ENCODE data around the gene ASB5. TPM values are rescaled to one million over a fixed set of nuclear protein-coding genes. Genes with fewer than 3 reads are reported as not detected.
"Not testable (repeated sequence)": the region's sequence is repeated elsewhere in the genome, so short reads cannot be mapped to it uniquely, and the experiment has no call there.

ASB5 gene
- polyA plus RNA-seq (ENCODE audit: insufficient read length), result 128 TPM

GRCh38 chr4:176268963-176269362 is at the start of gene ASB5:
ASB5 (minus strand) TSS chr4:176269222; CDS start chr4:176269108, 114 bp downstream.
- DNase-seq, result no peak

DNA sequence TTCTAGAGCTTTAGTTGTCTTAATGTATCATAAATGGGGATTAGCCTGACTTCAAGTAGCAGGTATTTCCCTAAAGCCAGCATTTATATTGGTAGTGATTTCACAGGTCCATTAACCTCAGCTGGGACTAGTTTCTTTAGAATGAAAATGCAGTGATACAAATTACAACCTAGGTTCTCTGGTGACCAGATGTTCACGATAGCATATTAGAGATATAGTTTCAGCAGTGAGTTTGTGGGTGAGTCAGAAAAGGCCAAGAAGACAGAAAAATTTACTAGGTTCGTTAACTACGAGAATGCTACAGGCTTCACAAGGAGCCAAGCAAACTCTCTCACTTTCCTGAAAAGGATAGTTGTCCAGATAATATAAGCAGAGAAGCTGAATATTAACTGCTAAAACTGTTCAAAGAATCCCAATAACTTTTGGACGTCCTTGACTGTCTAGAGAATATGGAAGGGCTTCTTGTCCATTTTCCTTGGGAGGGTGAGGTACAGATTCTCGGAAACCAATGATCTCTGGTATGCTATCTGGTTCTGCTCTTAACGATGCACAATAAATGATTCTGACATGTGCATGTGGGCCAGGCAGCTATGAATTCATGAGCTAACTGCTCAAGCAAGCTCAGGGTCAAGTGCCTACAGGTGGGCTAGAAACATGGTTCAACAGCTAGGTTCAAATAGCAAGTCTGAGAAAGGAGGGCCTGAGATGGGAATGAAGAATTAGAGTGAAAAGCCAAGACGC is 44.7 kb upstream of the ASB5 start:
- DNase-seq, result no peak

DNA sequence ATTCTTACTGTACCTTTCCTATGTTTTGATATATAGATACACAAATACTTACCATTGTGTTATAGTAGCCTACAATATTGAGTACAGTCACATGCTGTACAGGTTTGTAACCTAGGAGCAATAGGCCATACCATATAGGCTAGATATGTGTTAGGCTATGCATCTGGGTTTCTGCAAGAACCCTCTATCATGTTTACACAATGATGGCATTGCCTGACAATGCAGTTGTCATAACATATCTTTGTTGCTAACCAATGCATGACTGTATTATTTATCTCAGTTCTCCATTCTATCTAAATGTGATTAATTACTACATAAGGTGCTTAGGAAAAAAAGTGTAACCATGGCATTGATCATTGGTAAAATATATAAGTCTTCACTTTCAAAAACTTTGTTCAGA is 40.8 kb upstream of the ASB5 start:
- no peak for DNase-seq

GRCh38 chr4:176309046-176309445 is 40.0 kb upstream of the ASB5 start:
- no peak for DNase-seq

GRCh38 chr4:176308441-176308840 is 39.4 kb upstream of the ASB5 start:
- no peak for DNase-seq

- no peak for DNase-seq
Measured at GRCh38 chr4:176307666-176307930, 38.6 kb upstream of the ASB5 start.

GRCh38 chr4:176306837-176307665 is 38.0 kb upstream of the ASB5 start:
- no peak for DNase-seq

DNA sequence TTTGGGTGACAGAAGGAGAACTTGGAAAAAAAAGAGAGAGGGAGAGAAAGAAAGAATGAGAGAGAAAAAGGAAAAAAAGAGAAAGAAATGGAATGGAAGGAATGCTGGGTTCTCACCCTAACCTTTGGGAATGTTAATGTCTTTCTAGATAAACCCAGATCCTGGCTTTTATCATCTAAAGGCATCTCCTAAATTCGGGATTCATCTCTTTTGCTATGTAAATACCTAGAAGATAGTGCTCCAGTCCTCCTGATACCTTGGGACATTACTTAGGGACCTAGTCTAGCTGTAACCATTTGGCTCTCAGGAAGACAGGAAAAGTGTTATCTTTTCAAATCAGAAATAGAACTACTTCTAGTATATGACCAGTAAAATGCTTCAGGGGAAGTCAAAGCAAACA is 34.9 kb upstream of the ASB5 start:
- DNase-seq, result no peak

DNA sequence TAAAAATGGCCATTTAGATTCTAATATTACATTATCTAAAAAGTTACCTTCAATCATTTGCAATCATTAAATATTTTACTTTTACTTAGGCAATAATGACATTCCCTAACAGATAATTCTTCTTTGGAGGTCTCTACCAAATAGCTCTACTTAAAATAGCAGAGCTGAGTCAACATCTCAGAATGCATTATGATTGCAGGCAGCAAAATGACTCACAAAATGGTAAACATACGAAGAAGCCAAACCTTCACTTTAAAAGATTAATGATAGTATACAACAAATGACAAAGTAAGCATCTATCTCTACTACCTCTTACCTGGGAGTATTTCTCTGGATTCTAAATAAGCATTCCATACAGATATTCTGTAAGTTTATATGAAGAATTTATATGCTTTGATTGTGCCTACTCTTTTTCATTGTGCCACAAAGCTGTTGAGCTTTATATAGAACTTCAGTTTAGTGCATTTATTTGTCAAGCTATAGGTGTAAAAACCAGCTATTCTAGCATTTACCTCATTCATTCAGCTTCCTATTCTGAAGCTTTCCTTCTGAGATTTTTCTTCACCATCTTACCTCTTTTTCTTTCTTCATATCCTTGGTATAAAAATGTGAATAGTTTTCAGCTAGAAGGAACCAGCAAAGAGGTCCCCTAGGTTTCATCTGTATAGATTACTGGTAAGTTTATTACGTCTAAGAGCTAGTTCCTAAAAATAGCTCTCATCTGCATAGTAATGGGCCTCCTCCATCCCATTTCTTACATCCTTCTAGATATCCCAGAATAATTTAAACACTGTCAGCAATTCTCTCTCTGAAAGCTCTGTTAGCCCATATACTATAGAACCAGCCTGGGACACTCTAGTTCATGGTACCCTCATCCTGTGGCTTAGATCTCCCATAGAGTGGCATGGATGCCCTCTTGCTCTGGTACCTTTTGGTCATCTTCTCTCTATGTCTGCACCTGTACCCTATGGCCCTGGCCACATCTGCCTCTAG is 33.6 kb upstream of the ASB5 start:
- DNase-seq, result no peak

DNA sequence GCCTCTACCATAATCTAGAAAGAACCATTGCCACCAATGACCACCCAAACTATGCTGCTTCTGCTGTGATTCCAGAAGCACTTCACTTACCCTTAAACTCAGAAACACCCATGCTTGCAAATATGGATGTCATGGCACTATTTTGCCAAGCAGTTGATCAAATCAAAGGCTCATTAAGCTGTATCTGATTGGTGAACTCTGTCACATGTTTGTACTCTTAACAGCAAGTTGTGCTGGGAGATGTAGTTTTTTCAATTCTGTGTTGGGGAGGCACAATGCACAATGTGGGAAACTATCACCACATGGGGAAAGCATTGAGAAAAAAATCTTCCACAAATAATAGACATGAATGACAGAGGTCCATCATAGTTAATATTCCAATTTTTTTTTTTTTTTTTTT is 31.5 kb upstream of the ASB5 start:
- no peak for DNase-seq

- no peak for DNase-seq
Measured at GRCh38 chr4:176300036-176300435, 31.0 kb upstream of the ASB5 start.

DNA sequence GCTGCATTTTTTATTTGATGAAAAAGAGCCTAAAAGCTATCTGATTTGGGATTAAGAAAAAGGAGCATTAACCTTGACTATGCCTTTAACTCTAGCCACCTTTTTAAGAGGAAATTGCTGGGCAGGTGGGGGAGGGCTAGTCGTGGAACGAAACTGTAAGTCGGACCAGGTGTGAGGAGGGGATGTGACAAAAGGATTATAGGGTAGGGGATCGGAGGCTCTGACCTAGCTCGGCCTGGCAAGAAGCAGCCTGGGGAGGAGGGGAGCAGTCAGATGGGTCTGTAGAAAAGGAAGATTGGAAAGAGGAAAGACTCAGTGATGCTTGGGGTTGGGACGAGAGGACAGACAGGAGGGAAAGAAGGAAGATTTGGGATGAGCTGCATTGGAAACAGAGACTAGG is 29.6 kb upstream of the ASB5 start:
- DNase-seq, result no peak

- not testable (repeated sequence) for DNase-seq
Measured at GRCh38 chr4:176295907-176296306, 26.9 kb upstream of the ASB5 start.

DNA sequence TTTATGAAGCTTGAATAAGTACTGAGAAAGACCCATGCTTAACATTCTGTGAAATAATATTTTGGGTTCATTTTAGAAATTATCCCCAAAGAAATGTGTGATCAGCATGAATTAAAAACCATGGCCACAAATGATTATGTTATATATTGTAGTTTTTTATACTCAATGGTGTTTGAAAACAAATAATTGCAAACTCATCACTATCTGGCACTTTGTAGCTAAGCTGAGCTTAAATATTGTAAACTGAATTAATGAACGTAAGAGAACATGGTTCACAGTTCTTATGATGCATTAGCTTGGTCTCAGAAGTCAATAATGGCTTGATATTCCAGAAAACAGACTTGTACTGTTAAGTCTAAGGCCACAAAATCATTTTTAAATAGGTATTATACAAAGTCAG is 24.6 kb upstream of the ASB5 start:
- DNase-seq, result no peak

GRCh38 chr4:176292920-176293319 is 23.9 kb upstream of the ASB5 start:
- DNase-seq, result no peak

GRCh38 chr4:176291748-176292147 is 22.7 kb upstream of the ASB5 start:
- no peak for DNase-seq

DNA sequence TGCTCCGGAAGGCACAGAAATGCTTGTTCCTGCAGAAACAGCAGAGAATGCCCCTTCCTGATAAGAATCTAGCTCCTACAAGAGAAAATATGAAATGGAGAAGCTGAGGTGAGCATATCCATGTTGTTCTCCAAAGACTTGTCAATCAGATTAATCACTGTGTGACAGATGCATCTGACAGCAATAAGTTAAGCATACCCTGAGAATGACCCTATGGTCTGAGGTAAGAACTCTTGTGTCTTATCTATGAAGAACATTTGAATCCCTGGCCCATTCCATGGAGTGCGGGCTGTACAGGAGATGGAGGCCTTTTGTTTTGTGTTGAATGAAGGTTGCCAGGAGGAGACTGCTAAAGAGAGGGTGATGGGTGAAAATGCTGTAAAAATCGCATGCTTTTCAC is 21.5 kb upstream of the ASB5 start:
- DNase-seq, result no peak

- no peak for DNase-seq
Measured at GRCh38 chr4:176289561-176289960, 20.5 kb upstream of the ASB5 start.

GRCh38 chr4:176288020-176288419 is 19.0 kb upstream of the ASB5 start:
- DNase-seq, result no peak

DNA sequence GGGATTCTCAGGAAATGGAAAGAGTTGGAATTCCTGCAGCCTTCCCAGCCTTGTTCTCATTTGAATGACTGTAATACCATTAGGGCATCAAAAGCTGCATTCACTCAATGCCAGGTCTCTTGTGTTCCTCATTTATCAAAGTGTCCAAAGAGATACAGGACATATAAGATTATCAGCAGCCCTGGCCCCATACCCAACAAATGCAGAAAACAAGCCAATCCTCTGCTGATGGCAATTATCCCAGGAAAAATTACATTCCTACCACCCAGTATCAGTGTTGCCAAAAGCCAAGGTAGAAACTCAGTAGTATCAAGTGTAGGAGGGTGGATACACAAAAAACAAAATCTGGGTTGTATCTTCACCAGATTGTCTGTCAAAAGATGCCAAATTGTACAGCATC is 18.5 kb upstream of the ASB5 start:
- no peak for DNase-seq

DNA sequence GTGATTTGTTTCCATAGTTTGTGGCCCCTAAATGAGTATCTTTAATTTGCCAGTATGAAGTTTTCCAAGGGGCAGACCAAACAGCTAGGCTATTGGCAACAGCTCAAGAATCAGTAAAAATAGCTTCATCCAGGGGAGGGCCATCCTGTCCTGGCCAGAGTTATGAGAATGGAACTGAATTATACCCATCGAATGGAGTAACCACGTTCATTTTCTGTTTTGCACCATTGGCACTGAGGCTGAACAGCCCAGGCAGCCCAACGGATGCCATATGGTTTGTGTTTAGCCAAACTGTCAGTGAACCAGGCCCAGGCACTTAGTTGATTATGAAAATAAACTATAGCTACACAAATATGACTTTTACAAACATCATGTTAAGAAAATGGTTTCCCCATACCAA is 17.7 kb upstream of the ASB5 start:
- DNase-seq, result no peak

GRCh38 chr4:176279560-176279959 is 10.5 kb upstream of the ASB5 start:
- not testable (repeated sequence) for DNase-seq
